Femur (tissue), 1 donor: Measurements from ENCODE around the gene RAD17.
A peak's percentile ranks its signal among the peaks of the same experiment; 100 is the strongest.
"Not testable (repeated sequence)": the region's sequence is repeated elsewhere in the genome, so short reads cannot be mapped to it uniquely, and the experiment has no call there.

Experiments
- DNase-seq: peaks from one replicate; pipeline ENCODE4 v3.0.0-alpha.2; 2017

The RAD17 gene, protein sequence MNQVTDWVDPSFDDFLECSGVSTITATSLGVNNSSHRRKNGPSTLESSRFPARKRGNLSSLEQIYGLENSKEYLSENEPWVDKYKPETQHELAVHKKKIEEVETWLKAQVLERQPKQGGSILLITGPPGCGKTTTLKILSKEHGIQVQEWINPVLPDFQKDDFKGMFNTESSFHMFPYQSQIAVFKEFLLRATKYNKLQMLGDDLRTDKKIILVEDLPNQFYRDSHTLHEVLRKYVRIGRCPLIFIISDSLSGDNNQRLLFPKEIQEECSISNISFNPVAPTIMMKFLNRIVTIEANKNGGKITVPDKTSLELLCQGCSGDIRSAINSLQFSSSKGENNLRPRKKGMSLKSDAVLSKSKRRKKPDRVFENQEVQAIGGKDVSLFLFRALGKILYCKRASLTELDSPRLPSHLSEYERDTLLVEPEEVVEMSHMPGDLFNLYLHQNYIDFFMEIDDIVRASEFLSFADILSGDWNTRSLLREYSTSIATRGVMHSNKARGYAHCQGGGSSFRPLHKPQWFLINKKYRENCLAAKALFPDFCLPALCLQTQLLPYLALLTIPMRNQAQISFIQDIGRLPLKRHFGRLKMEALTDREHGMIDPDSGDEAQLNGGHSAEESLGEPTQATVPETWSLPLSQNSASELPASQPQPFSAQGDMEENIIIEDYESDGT

GRCh38 chr5:69369340-69370121 lies at the start of gene RAD17, which contains the start of the genes AK6 and TAF9:
Gene RAD17, plus strand, starts transcription at chr5:69369818. Its CDS starts 2,391 bp downstream, at chr5:69372209.
Gene AK6, minus strand, starts transcription at chr5:69369520. Its CDS starts 30 bp downstream, at chr5:69369490.
Gene TAF9, minus strand, starts transcription at chr5:69369520. Its CDS starts 3,783 bp downstream, at chr5:69365737.
- DNase-seq, result peak; percentile 95

- no peak for DNase-seq
Measured at GRCh38 chr5:69326365-69326764, 43.3 kb upstream of the RAD17 start.

DNA sequence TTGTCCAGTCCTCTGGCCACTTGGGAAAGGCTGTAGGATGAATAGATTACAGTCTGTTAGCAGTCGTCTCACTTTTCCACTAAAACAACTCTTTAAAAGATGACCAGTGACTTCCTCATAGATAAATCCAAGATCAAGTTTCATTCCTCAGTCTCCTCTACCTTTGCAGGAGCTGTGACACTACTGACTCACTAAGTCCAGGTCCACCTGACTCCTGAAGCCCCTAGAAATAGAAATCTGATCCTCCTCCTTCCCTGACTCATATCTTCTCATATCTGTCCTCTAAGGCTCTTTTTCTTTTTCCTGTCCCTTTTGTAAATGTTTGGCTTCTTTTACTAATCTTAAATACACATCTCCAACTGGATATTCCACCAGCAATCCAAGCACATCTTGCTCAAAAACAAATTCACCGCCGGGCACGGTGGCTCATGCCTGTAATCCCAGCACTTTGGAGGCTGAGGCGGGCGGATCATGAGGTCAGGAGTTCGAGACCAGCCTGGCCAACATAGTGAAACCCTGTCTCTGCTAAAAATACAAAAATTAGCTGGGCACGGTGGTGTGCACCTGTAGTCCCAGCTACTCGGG lies 39.6 kb upstream of the RAD17 start:
- DNase-seq, result no peak

DNA sequence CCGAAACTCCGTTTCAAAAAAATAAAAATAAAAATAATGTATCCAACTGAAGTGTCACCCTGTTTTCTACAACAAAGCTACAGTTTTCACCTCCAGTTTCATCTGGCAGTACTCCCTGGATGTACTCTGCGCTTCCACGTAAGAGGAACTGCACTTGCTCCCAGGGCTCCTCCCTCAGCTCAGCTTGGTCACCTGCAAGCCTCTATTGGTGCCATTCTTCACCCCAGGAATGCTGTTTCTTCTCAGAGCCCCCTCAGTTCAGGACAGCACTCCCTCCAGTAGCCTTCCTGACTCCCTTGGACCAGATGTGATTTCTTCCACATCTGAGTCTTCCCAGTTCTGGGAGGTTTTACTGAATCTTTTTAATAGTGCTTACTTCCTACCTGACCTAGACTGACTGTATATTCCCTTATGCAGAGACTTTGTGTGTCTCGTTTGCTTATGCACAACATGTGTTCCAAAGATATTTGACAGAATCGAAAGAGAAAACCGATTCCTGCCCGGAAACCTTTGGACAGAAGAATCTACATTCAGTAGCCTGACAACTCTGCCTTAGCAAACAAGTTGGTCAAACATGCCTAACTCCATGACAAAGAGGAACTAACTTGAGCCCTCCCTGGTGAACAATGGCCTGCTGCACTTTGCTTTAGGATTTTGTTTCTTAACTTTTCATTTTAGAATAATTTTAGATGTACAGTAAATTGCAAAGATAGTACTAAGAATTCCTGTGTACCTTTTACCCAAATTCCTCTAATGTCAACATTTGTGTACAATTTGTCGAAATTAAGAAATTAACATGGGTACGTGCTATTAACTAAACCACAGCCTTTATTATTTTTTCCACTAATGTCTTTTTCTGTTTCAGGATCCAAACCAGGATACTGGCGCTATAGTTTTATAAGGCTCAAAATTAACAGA lies 37.8 kb upstream of the RAD17 start:
- DNase-seq, result no peak

DNA sequence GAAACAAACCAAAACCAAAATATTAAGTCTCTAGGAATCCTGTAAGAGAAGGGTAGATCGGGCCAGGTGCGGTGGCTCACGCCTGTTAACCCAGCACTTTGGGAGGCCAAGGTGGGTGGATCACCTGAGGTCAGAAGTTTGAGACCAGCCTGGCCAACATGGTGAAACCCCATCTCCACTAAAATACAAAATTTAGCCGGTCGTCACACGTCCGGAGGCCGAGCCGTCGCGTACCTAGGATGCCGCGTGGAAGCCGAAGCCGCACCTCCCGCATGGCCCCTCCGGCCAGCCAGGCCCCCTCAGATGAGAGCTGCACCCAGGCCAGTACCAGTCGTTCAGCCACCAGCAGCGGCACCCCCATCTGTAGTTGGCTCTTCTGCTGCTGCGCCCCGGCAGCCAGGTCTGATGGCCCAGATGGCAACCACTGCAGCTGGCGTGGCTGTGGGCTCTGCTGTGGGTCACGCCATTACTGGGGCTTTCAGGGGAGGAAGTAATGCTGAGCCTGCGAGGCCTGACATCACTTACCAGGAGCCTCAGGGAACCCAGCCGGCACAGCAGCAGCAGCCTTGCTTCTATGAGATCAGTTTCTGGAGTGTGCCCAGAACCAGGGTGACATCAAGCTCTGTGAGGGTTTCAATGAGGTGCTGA lies 35.8 kb upstream of the RAD17 start:
- DNase-seq, result not testable (repeated sequence)

- DNase-seq, result peak; percentile 85
Measured at GRCh38 chr5:69334793-69335268, 34.8 kb upstream of the RAD17 start.

DNA sequence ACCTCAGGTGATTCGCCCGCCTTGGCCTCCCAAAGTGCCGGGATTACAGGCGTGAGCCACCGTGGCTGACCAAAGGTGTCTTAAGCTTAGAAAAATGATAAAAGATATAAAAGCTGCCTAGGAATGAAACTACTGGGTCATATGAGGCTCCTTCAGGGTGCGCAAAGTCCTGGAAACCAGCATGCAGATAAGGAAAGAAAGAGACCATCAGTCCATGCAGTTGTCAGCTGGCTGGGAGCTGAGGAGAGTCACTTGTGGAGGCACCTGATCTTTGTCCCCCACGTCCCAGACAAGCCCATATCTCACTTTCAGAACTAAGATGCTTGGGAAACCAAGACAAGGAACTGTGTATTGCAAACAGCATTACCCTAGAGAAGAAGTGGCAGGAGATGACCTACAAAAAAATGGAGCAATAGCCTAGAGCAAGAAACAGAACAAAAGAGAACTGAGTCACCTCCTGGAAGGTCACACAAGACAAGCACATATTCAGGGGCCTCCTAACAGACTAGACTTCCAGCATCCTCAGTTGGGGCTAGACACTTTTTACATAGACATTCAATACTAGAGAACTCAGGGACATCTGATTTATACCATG lies 34.2 kb upstream of the RAD17 start:
- no peak for DNase-seq

DNA sequence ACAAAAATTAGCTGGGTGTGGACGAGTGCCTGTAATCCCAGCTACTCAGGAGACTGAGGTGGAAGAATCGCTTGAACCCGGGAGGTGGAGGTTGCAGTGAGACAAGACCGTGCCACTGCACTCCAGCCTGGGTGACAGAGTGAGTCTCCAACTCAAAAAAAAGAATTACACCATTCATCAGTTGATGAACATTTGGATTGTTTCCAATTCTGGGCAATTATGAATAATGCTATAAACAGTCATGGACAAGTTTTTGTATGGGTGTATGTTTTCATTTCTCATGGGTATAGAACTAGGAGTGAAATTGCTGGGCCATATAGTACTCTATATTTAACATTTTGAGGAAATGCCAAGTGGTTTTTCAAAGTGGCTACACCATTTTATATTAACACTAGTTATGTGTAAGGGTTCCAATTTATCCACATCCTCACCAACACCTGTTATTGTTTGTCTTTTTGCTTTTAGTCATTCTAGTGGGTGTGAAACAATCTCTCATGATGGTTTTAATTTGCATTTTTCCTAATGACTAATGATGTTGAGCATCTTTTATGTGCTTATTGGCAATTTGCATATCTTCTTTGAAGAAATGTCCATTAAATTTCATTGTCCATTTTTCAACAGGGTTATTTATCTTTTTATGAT lies 28.0 kb upstream of the RAD17 start:
- no peak for DNase-seq

- DNase-seq, result no peak
Measured at GRCh38 chr5:69343083-69343482, 26.5 kb upstream of the RAD17 start.

DNA sequence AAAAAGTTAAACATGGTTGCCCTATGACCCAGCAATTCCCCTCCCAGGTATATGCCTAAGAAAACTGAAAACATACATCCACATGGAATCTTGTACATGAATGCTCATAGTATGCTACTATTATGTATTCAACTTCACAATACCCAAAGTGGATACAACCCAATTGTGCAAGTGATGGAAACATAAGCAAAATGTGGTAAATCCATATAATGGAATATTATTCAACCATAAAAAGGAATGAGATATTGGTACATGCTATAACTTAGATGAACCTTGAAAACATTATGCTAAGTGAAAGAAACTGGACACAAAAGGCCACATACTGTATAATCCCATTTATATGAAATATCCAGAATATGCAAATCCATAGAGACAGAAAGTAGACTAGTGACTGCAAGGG lies 19.0 kb upstream of the RAD17 start:
- DNase-seq, result no peak

DNA sequence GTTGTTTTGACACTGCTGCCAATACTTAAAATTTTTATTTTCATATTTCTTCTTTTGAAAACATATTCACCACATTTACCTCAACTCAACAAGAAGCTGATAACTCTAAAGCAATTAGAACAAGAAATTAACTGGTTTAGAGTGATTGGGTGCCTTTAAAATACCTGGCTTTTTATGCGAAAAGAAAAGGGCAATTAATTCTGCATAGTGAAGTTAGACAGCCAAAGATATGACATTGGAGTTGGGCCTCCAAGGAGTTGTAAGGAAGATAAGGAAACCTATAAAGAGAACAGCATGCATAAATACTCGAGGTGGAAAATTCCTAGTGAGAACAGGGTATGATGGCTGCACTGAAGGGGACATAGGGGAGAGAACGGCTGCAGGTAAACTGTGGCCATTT lies 9.9 kb upstream of the RAD17 start:
- DNase-seq, result no peak

DNA sequence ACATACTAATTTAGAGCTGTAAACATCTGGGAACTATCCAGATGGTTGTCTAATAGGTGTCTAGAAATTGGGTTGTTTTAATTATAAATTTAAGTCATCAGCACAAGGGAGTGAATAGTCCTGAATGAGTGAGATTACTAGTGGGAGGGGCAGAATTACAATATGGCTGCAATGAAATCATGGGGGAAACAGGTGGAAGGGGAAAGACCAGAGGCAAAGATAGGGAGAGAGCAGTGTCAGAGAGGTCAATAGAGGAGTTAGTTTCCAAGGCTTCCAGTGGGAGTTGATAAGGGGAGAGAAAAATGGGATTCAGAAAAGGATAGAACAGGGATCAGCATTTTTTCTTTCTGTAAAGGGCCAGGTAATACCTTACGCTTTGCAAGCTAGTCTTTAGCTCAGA lies 9.2 kb upstream of the RAD17 start:
- no peak for DNase-seq

GRCh38 chr5:69364414-69364813 lies 5.2 kb upstream of the RAD17 start:
- no peak for DNase-seq

DNA sequence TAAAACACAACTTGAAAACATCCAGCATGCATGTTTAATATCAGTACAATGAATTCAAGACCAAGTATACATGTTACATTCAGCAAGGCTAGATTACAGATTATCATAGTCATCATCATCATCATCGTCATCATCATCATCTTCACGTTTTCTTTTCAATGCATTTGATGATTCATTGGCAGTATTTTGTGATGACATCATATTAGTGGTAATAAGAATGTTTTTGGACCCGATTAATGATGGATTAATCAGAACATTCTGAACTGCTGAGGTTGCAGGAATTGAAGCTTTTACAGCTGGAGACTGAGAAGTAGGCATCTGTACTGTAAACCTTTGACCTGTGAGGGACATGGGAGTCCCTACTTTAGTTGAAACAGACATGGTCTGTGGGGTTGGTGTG lies 4.8 kb upstream of the RAD17 start:
- DNase-seq, result no peak

- DNase-seq, result no peak
Measured at GRCh38 chr5:69367697-69368279, 1.8 kb upstream of the RAD17 start.

DNA sequence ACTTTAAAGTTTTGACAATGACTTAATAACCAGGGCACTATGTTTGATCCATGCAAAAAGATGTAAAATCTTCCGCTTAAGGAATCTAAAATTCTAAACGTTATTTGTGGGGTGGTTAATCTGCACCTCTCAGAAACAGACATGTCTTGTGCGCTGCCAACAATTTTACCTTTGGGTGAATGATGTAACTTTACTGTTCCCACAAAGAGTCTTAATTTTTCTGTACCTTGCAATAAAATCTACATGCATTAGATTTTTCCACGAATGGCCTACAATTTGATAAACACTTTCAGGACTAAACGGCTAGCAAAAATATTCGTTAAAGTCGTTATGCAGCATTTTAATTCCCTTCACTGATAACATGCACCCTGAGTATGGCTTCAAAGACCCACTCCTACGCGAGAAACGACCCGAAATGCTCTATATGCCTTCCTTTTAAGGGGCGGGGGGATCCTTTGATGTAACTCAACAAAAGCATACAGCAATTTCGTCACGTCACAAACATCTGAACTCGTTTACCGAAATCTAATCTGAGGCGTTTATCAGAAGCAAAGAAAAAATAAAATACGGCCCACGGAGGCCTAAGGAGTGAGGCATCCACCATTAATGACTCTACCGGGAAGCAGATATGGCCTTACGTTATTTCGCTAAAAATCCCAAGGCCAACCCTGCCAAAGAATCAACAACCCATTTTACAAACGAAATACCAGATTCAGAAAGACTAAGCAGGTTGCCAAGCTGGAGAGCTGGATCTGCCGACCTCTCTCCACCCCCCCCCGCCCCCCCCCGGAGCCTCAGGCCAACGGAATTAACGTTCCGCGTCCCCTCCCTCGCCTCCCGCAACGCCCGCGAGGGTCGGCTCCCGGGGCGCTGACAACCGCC lies 919 bp upstream of the RAD17 start:
- DNase-seq, result no peak

GRCh38 chr5:69370335-69370734 lies 717 bp downstream of the RAD17 start:
- DNase-seq, result not testable (repeated sequence)

- no peak for DNase-seq
Measured at GRCh38 chr5:69372394-69372793, 2.8 kb downstream of the RAD17 start.
